Mucosa of descending colon (tissue), 3 donors: ENCODE measurements around the gene MPRIP. TPM values are rescaled to one million over a fixed set of nuclear protein-coding genes. Genes with fewer than 3 reads are reported as not detected.

Source experiments
- ATAC-seq: fragments of 200-7000 bp; cut with Tn5 transposase; one replicate; pipeline ENCODE4 v1.9.1; 2020; ENCODE audit warnings: mild to moderate bottlenecking, moderate library complexity
- DNase-seq, 3 donors: peaks; one replicate each; pipeline ENCODE4 v3.0.0-alpha.2; 2020
- H3K36me3 ChIP-seq: fragments of 200-600 bp; one replicate; pipeline ENCODE4 v1.8.0; 2021; ENCODE audit warnings: low read depth, mild to moderate bottlenecking
- H3K4me1 ChIP-seq: fragments of 200-600 bp; one replicate; pipeline ENCODE4 v1.8.0; 2021; ENCODE audit warnings: low read depth, mild to moderate bottlenecking
- H3K4me3 ChIP-seq: fragments of 200-600 bp; one replicate; pipeline ENCODE4 v1.8.0; 2021; ENCODE audit warnings: mild to moderate bottlenecking
- H3K9me3 ChIP-seq: fragments of 200-600 bp; one replicate; pipeline ENCODE4 v1.8.0; 2021; ENCODE audit warnings: mild to moderate bottlenecking
- CTCF ChIP-seq: fragments of 200-600 bp; IDR thresholded peaks from one replicate; pipeline ENCODE4 v1.8.0; 2022; ENCODE audit warnings: antibody characterized with exemption, mild to moderate bottlenecking
- intact Hi-C, 2 donors: fragments of 100-400 bp; cut with DNase I in 1 of 2; cut with micrococcal nuclease in 1 of 2; formaldehyde crosslinking; loops; one replicate each; pipeline versions ENCODE4 v1.11.0 to v1.11.1; 2022; cut with DNase I, micrococcal nuclease
- total RNA-seq, 3 donors: library from RNA; stranded (reverse); fragmentation: NEBNext Ultra II Directional in 2 of 3; extraction: Animal tissue kit (Norgen Biotek cat#: 25700) in 2 of 3; gene quantifications; one replicate each; pipeline versions ENCODE4 v1.2.1 to v1.2.4, GENCODE V29; 2021 to 2023
- donor health status: DM: no; HTN: no; CAD: no; lungs with moderate emphysema.
- donor health status: DM: no; HTN: no; CAD: no.
- donor health status: DM: no; HTN: yes; CAD: no.

MPRIP gene
- total RNA-seq, 3 donors from 2014 or later, result 150 to 249 (median 231) TPM

- Histone ChIP-seq H3K4me3 (no peak overlapping the region), H3K9me3 (no peaks in the 10 kb centered on the region), H3K36me3 (no peaks in the 10 kb centered on the region), H3K4me1 (peaks cover 41% of the 10 kb centered on the region)
- ATAC-seq (no peak), DNase-seq (peak in 1 of 3 donors; percentile 18)
- no peak for TF ChIP-seq CTCF
- intact Hi-C loops, result no loop called here
Observed at GRCh38 chr17:17115620-17116019, 73.4 kb downstream of the MPRIP start.

GRCh38 chr17:17116406-17116805 is 74.1 kb downstream of the MPRIP start:
- no peaks in the 10 kb centered on the region for H3K9me3 ChIP-seq
- H3K36me3 ChIP-seq, result no peaks in the 10 kb centered on the region
- DNase-seq, result peak in 1 of 3 donors; percentile 22
- H3K4me3 ChIP-seq, result no peak overlapping the region
- no peak for ATAC-seq
- no peak for TF ChIP-seq CTCF
- intact Hi-C loops, result no loop called here
- peaks cover 44% of the 10 kb centered on the region for H3K4me1 ChIP-seq

- no peak for TF ChIP-seq CTCF
- DNase-seq (peak in 1 of 3 donors; percentile 21), ATAC-seq (no peak)
- Histone ChIP-seq H3K36me3 (no peaks in the 10 kb centered on the region), H3K9me3 (no peaks in the 10 kb centered on the region), H3K4me3 (no peak overlapping the region), H3K4me1 (peaks cover 47% of the 10 kb centered on the region)
- intact Hi-C loops, result no loop called here
Observed at GRCh38 chr17:17117923-17118322, 75.7 kb downstream of the MPRIP start.

DNA sequence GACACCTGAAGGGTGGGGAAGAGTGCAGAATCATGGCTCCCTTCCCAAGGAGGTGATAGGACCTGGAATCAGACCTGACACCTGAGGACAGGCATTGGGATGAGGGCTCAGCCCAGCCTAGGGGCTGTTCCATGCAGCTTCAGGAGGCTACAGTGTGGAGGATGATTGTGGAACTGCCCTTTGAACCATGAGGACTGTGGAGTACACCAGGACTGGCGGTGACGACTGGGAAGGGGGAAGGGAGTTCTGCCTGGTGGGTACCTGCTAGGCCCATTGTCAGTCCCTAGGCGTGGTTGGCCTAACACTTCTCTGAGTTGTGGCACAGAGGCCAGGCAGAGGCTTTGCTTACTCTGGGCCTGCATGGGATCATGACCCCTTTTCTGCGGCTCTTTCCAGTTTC is 76.1 kb downstream of the MPRIP start:
- Histone ChIP-seq H3K36me3 (no peaks in the 10 kb centered on the region), H3K4me3 (no peak overlapping the region), H3K4me1 (peaks cover 47% of the 10 kb centered on the region), H3K9me3 (no peaks in the 10 kb centered on the region)
- DNase-seq, result peak in 1 of 3 donors; percentile 45
- intact Hi-C loops, result no loop called here
- no peak for TF ChIP-seq CTCF
- ATAC-seq, result peak; percentile 39

- ATAC-seq (peak; percentile 65), DNase-seq (peak; percentile 45 to 66 (median 65))
- TF ChIP-seq CTCF, result no peak
- Histone ChIP-seq H3K4me1 (peaks cover 47% of the 10 kb centered on the region), H3K4me3 (no peak overlapping the region), H3K36me3 (no peaks in the 10 kb centered on the region), H3K9me3 (no peaks in the 10 kb centered on the region)
- intact Hi-C loops, result no loop called here
Observed at GRCh38 chr17:17119106-17119505, 76.8 kb downstream of the MPRIP start.

GRCh38 chr17:17119533-17119932 is 77.3 kb downstream of the MPRIP start:
- peak; percentile 83 for ATAC-seq
- no peak for TF ChIP-seq CTCF
- no peak overlapping the region for H3K4me3 ChIP-seq
- peak; percentile 69 to 75 (median 70) for DNase-seq
- no peaks in the 10 kb centered on the region for H3K36me3 ChIP-seq
- no peaks in the 10 kb centered on the region for H3K9me3 ChIP-seq
- H3K4me1 ChIP-seq, result peaks cover 47% of the 10 kb centered on the region
- intact Hi-C loops, result no loop called here
